ENCODE data around the gene WSCD2. TPM values are rescaled to one million over a fixed set of nuclear protein-coding genes. Genes with fewer than 3 reads are reported as not detected.

WSCD2 gene
- total and polyA plus RNA-seq, 2 of the 4 experiments (the other 2 are of a cell fraction): not detected

DNA sequence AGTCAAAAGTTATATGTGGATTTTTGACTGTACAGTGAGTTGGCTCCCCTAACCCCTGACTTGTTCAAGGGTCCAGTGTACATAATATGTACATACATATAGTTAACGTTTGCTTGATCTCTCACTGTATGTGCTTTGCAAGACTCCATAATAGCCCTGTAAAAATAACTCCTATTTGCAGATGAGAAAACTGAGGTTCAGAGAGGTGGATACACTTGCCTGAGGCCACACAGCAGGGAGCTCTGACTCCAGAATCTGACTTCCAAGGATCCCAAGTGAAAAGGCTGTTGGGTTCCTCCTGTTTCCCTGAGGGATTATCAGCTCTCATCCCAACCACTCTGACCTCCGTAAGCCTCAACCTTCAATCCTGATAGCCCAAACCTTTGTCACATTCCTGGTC lies 168.3 kb downstream of the WSCD2 start:
- no peak for ATAC-seq (ENCODE audit: low read depth)
- CTCF ChIA-PET: no interaction called here
- BruUV-seq (replicated peaks): no TSS peak

More for the DNA sequence above, 168.3 kb downstream of the WSCD2 start:
- Histone ChIP-seq H4K91ac (ENCODE audit: insufficient read depth, low read depth, low read length) (no peak overlapping the region), H3K9me1 (ENCODE audit: insufficient read depth, low read length) (no peaks in the 10 kb centered on the region), H2BK20ac (ENCODE audit: low read depth, low read length) (no peak overlapping the region), H3K4me3 (ENCODE audit: insufficient read depth, low read depth, low read length) (no peak overlapping the region), H2BK15ac (ENCODE audit: low read depth, low read length) (no peak overlapping the region), H4K20me1 (ENCODE audit: insufficient read depth, low read length) (no peaks in the 10 kb centered on the region), H3K79me1 (ENCODE audit: low read depth in 1 of 2, low read length in 2 of 2) (no peaks in the 10 kb centered on the region), H3K9me3 (ENCODE audit: control insufficient read depth, insufficient read depth, low read length) (no peaks in the 10 kb centered on the region), H4K5ac (ENCODE audit: low read depth, low read length) (no peak overlapping the region), H3K27me3 (ENCODE audit: control insufficient read depth, insufficient read depth, low read length) (no peaks in the 10 kb centered on the region), H3K36me3 (ENCODE audit: control insufficient read depth, insufficient read depth, low read length) (no peaks in the 10 kb centered on the region), H4K8ac (ENCODE audit: low read depth in 2 of 2, low read length in 2 of 2) (no peak overlapping the region), H2BK5ac (ENCODE audit: low read depth, low read length, poor library complexity, severe bottlenecking) (no peak overlapping the region), H3K56ac (ENCODE audit: extremely low read depth, insufficient read depth, low read length) (no peak overlapping the region), H3K4me1 (ENCODE audit: control insufficient read depth, insufficient read depth, low read length) (no peaks in the 10 kb centered on the region), H3K14ac (replicated peaks; ENCODE audit: low read depth, low read length) (no peak overlapping the region), H3K4me2 (ENCODE audit: low read depth, low read length) (no peak overlapping the region), H2AK9ac (replicated peaks; ENCODE audit: low read depth, low read length, poor library complexity) (no peak overlapping the region), H2BK120ac (ENCODE audit: low read depth, low read length) (no peak overlapping the region), H3K27ac (ENCODE audit: insufficient read depth, low read length) (no peak overlapping the region), H3K23ac (ENCODE audit: low read depth, low read length) (no peak overlapping the region), H3K4ac (ENCODE audit: low read depth, low read length) (no peak overlapping the region), H3K9ac (ENCODE audit: low read depth, low read length) (no peak overlapping the region), H3K18ac (ENCODE audit: low read depth, low read length) (no peak overlapping the region), H2AK5ac (ENCODE audit: low read depth, low read length) (no peak overlapping the region), H2AFZ (replicated peaks; ENCODE audit: low read length, poor library complexity) (no peak overlapping the region)
- no peak for DNase-seq
- TF ChIP-seq CHD1 (IDR thresholded peaks at IDR 0.05; ENCODE audit: low read depth, low read length) (no peak), BHLHE40 (IDR thresholded peaks at IDR 0.05; ENCODE audit: low read depth, low read length) (no peak), SMC3 (IDR thresholded peaks at IDR 0.05; ENCODE audit: low read depth, low read length) (no peak), MXI1 (IDR thresholded peaks at IDR 0.05; ENCODE audit: borderline replicate concordance, low read depth, low read length) (no peak), RAD21 (IDR thresholded peaks at IDR 0.05; ENCODE audit: low read length) (no peak), RCOR1 (IDR thresholded peaks at IDR 0.05; ENCODE audit: insufficient replicate concordance, low read length) (no peak), FOS (IDR thresholded peaks at IDR 0.05; ENCODE audit: low read depth, low read length) (no peak), CEBPB (IDR thresholded peaks at IDR 0.05; ENCODE audit: low read depth, low read length) (no peak), NFE2L2 (IDR thresholded peaks at IDR 0.05; ENCODE audit: low read depth, low read length) (no peak), CTCF (conservative IDR thresholded peaks at IDR 0.05; ENCODE audit: low read depth, low read length) (no peak), MAFK (IDR thresholded peaks at IDR 0.05; ENCODE audit: low read depth, low read length) (no peak), MAZ (IDR thresholded peaks at IDR 0.05; ENCODE audit: borderline replicate concordance, low read depth, low read length) (no peak), RFX5 (IDR thresholded peaks at IDR 0.05; ENCODE audit: low read depth, low read length) (no peak)
- TF ChIP-seq, protein P1, sequence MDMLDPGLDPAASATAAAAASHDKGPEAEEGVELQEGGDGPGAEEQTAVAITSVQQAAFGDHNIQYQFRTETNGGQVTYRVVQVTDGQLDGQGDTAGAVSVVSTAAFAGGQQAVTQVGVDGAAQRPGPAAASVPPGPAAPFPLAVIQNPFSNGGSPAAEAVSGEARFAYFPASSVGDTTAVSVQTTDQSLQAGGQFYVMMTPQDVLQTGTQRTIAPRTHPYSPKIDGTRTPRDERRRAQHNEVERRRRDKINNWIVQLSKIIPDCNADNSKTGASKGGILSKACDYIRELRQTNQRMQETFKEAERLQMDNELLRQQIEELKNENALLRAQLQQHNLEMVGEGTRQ (IDR thresholded peaks at IDR 0.05; ENCODE audit: low read depth, low read length): no peak
- dilution Hi-C loops (cut with HindIII; ENCODE audit: low sequenced_read_pairs, unreplicated experiment) (no loop called here), intact Hi-C loops (cut with micrococcal nuclease) (no loop called here), in situ Hi-C loops (cut with MboI; ENCODE audit: low sequenced_read_pairs) (no loop called here)
- WGBS, 2 experiments (ENCODE audit: extremely low coverage in 2 of 2, insufficient read length in 1 of 2): 20% methylated on average over 1 of the region's 2 CpGs; no CpG with 5 or more reads in 1 of the 2 experiments
- POLR2A ChIA-PET (ENCODE audit: unreplicated experiment): no interaction called here

All from IMR-90 (cell line).